Common myeloid progenitor, CD34-positive (primary cell): ENCODE data around the gene LRRC55.

Experiments
- CTCF ChIA-PET: fragments of 350-600 bp; sonication (Branson Sonifier 250); formaldehyde crosslinking; loops from one replicate; lab custom pipeline; 2021; ENCODE audit warnings: antibody characterized with exemption; lab: Charles Lee
- POLR2A ChIA-PET: fragments of 350-600 bp; sonication (Branson Sonifier 250); formaldehyde crosslinking; loops from one replicate; lab custom pipeline; 2021; ENCODE audit warnings: antibody characterized with exemption; lab: Charles Lee
- DNase-seq, 3 donors: peaks; one replicate each; pipeline versions ENCODE4 v3.0.0 to v3.0.0-alpha.2; 2013
- H3K27ac ChIP-seq, 2 experiments: 1 replicate in 1 of 2; 2 replicates in 1 of 2; pipeline ENCODE4 v1.7.0; 2013; ENCODE audit warnings: inconsistent platforms in 2 of 2, low read length in 2 of 2, mild to moderate bottlenecking in 2 of 2, low read depth in 1 of 2, moderate library complexity in 1 of 2; ENCODE audit not compliant: severe bottlenecking in 2 of 2, insufficient read depth in 1 of 2, poor library complexity in 1 of 2
- H3K27me3 ChIP-seq, 5 experiments: replicated peaks in 2 of 5; 1 replicate in 3 of 5; 2 replicates in 2 of 5; pipeline versions ENCODE4 v1.6.1 to v1.7.0; 2013; ENCODE audit warnings: low read length in 4 of 5, mild to moderate bottlenecking in 2 of 5, moderate library complexity in 2 of 5, inconsistent platforms in 1 of 5; ENCODE audit not compliant: insufficient read depth in 5 of 5, control insufficient read depth in 4 of 5
- H3K36me3 ChIP-seq, 4 experiments: 1 replicate in 2 of 4; 2 replicates in 2 of 4; pipeline versions ENCODE4 v1.6.1 to v1.7.0; 2013; ENCODE audit warnings: low read length in 3 of 4, control low read depth in 1 of 4, mild to moderate bottlenecking in 1 of 4; ENCODE audit not compliant: control insufficient read depth in 4 of 4, insufficient read depth in 4 of 4
- H3K4me1 ChIP-seq, 4 experiments: 1 replicate in 3 of 4; 2 replicates in 1 of 4; pipeline versions ENCODE4 v1.6.1 to v1.7.1; 2013; ENCODE audit warnings: low read length in 3 of 4, mild to moderate bottlenecking in 3 of 4, control low read depth in 1 of 4, inconsistent platforms in 1 of 4, moderate library complexity in 1 of 4; ENCODE audit not compliant: control insufficient read depth in 4 of 4, insufficient read depth in 4 of 4; ENCODE audit errors: control extremely low read depth in 1 of 4
- H3K4me3 ChIP-seq, 7 experiments: 1 replicate in 4 of 7; 2 replicates in 3 of 7; pipeline versions ENCODE4 v1.5.1 to v1.7.0; 2013; ENCODE audit warnings: mild to moderate bottlenecking in 7 of 7, low read length in 6 of 7, moderate library complexity in 6 of 7, inconsistent platforms in 2 of 7, low read depth in 2 of 7, control low read depth in 1 of 7; ENCODE audit not compliant: insufficient read depth in 4 of 7, control insufficient read depth in 1 of 7; ENCODE audit errors: extremely low read depth in 1 of 7
- H3K9me3 ChIP-seq, 5 experiments: 1 replicate in 4 of 5; 2 replicates in 1 of 5; pipeline versions ENCODE4 v1.6.1 to v1.7.1; 2013; ENCODE audit warnings: low read length in 4 of 5, mild to moderate bottlenecking in 2 of 5, inconsistent platforms in 1 of 5, low read depth in 1 of 5, moderate library complexity in 1 of 5; ENCODE audit not compliant: control insufficient read depth in 4 of 5, insufficient read depth in 2 of 5; ENCODE audit errors: control extremely low read depth in 1 of 5
- WGBS: methylation state at CpG from one replicate; pipeline ENCODE4 v1.1.5; 2013; ENCODE audit not compliant: insufficient coverage; 5-methylcytosine and 5-hydroxymethylcytosine counted together

Gene LRRC55

GRCh38 chr11:57210781-57211180 lies 29.0 kb downstream of the LRRC55 start:
- H3K4me3 ChIP-seq = no peak overlapping the region
- peaks cover 1 to 46% (median 9%) of the 10 kb centered on the region in 5 experiments for H3K27me3 ChIP-seq
- no peaks in the 10 kb centered on the region for H3K36me3 ChIP-seq
- no peaks in the 10 kb centered on the region for H3K9me3 ChIP-seq
- POLR2A ChIA-PET = no interaction called here
- H3K4me1 ChIP-seq = peaks cover 0 to 13% (median 12%) of the 10 kb centered on the region in 4 experiments
- H3K27ac ChIP-seq = no peak overlapping the region
- CTCF ChIA-PET = interaction anchor here (1.0 to 1.2 kb wide), 2 partner anchors 9 to 39 kb away, joined by 3 read pairs; no protein-coding TSS in a partner anchor
- 19% methylated on average over 2 of the region's 7 CpGs for WGBS
- DNase-seq = no peak

GRCh38 chr11:57213342-57214097 lies 31.8 kb downstream of the LRRC55 start:
- peaks cover 0 to 28% (median 9%) of the 10 kb centered on the region in 5 experiments for H3K27me3 ChIP-seq
- POLR2A ChIA-PET = no interaction called here
- no peaks in the 10 kb centered on the region for H3K36me3 ChIP-seq
- CTCF ChIA-PET = interaction anchor here (0.9 kb wide), 1 partner anchor 37 kb away, joined by 3 read pairs; no protein-coding TSS in a partner anchor
- no peaks in the 10 kb centered on the region for H3K9me3 ChIP-seq
- peak overlapping the region in 6 of 7 experiments; percentile 29 to 65 (median 50) for H3K4me3 ChIP-seq
- WGBS = 15% methylated on average over 7 of the region's 9 CpGs
- H3K4me1 ChIP-seq = peaks cover 0 to 13% (median 12%) of the 10 kb centered on the region in 4 experiments
- DNase-seq = peak; percentile 62 to 94 (median 89)
- no peak overlapping the region for H3K27ac ChIP-seq

GRCh38 chr11:57214098-57214417 lies 32.3 kb downstream of the LRRC55 start:
- ChIA-PET CTCF (no interaction called here), POLR2A (no interaction called here)
- Histone ChIP-seq H3K4me1 (peaks cover 0 to 17% (median 15%) of the 10 kb centered on the region in 4 experiments), H3K9me3 (no peaks in the 10 kb centered on the region), H3K4me3 (no peak overlapping the region), H3K36me3 (no peaks in the 10 kb centered on the region), H3K27me3 (peaks cover 0 to 27% (median 9%) of the 10 kb centered on the region in 5 experiments), H3K27ac (no peak overlapping the region)
- no peak for DNase-seq
- 53% methylated on average over 2 of the region's 2 CpGs for WGBS

- 100% methylated on average over 1 of the region's 3 CpGs for WGBS
- Histone ChIP-seq H3K27me3 (peaks cover 0 to 23% (median 9%) of the 10 kb centered on the region in 5 experiments), H3K4me3 (no peak overlapping the region), H3K4me1 (peaks cover 0 to 22% (median 17%) of the 10 kb centered on the region in 4 experiments), H3K27ac (no peak overlapping the region), H3K36me3 (no peaks in the 10 kb centered on the region), H3K9me3 (no peaks in the 10 kb centered on the region)
- ChIA-PET CTCF (no interaction called here), POLR2A (no interaction called here)
- DNase-seq = no peak
Measured at GRCh38 chr11:57214494-57214893, 32.7 kb downstream of the LRRC55 start.

- H3K4me1 ChIP-seq = peaks cover 0 to 22% (median 17%) of the 10 kb centered on the region in 4 experiments
- no peak overlapping the region for H3K27ac ChIP-seq
- no peak overlapping the region for H3K4me3 ChIP-seq
- WGBS = no CpG with 5 or more reads among the region's 4 CpGs
- no peak for DNase-seq
- H3K27me3 ChIP-seq = peaks cover 0 to 14% (median 3%) of the 10 kb centered on the region in 5 experiments
- no peaks in the 10 kb centered on the region for H3K9me3 ChIP-seq
- POLR2A ChIA-PET = no interaction called here
- CTCF ChIA-PET = no interaction called here
- H3K36me3 ChIP-seq = no peaks in the 10 kb centered on the region
Measured at GRCh38 chr11:57216463-57216862, 34.7 kb downstream of the LRRC55 start.

GRCh38 chr11:57217053-57217452 lies 35.3 kb downstream of the LRRC55 start:
- POLR2A ChIA-PET = no interaction called here
- 94% methylated on average over 3 of the region's 4 CpGs for WGBS
- Histone ChIP-seq H3K27me3 (peaks cover 0 to 14% (median 3%) of the 10 kb centered on the region in 5 experiments), H3K36me3 (no peaks in the 10 kb centered on the region), H3K27ac (no peak overlapping the region), H3K9me3 (no peaks in the 10 kb centered on the region), H3K4me1 (peaks cover 0 to 25% (median 17%) of the 10 kb centered on the region in 4 experiments), H3K4me3 (no peak overlapping the region)
- DNase-seq = no peak
- CTCF ChIA-PET = interaction anchor here (0.6 to 0.9 kb wide), 2 partner anchors 10 to 32 kb away, joined by 3 read pairs; no protein-coding TSS in a partner anchor

GRCh38 chr11:57219021-57219627 lies 37.4 kb downstream of the LRRC55 start:
- WGBS = 56% methylated on average over 5 of the region's 6 CpGs
- Histone ChIP-seq H3K27me3 (peaks cover 0 to 21% (median 9%) of the 10 kb centered on the region in 5 experiments), H3K27ac (no peak overlapping the region), H3K4me1 (peaks cover 0 to 21% (median 8%) of the 10 kb centered on the region in 4 experiments), H3K9me3 (no peaks in the 10 kb centered on the region), H3K4me3 (no peak overlapping the region), H3K36me3 (no peaks in the 10 kb centered on the region)
- peak; percentile 12 to 55 (median 50) for DNase-seq
- CTCF ChIA-PET = interaction anchor here (0.7 kb wide), 1 partner anchor 16 kb away, joined by 3 read pairs; no protein-coding TSS in a partner anchor
- POLR2A ChIA-PET = no interaction called here
